Caki2 (cell line): ENCODE data around the gene DDOST. TPM values are rescaled to one million over a fixed set of nuclear protein-coding genes. Genes with fewer than 3 reads are reported as not detected.

Experiments used
- DNase-seq: peaks from one replicate; pipeline ENCODE4 v3.0.0-alpha.2; 2015; ENCODE audit warnings: low read depth
- in situ Hi-C: cut with HindIII; loops from 2 replicates; pipeline ENCODE4 v1.10.0; 2016; ENCODE audit warnings: low sequenced_read_pairs, low pct_unique_long_range_greater_than_20kb, mixed read lengths
- total RNA-seq: library from RNA; depleted of rRNA; stranded (reverse); fragments of >200 nt; shearing (Covaris generic); gene quantifications from 2 replicates; pipeline ENCODE4 v1.2.3, GENCODE V29; 2014; ENCODE audit warnings: low replicate concordance

The DDOST gene
- total RNA-seq, 1 experiment from 2014 or later, result 467 TPM

DNA sequence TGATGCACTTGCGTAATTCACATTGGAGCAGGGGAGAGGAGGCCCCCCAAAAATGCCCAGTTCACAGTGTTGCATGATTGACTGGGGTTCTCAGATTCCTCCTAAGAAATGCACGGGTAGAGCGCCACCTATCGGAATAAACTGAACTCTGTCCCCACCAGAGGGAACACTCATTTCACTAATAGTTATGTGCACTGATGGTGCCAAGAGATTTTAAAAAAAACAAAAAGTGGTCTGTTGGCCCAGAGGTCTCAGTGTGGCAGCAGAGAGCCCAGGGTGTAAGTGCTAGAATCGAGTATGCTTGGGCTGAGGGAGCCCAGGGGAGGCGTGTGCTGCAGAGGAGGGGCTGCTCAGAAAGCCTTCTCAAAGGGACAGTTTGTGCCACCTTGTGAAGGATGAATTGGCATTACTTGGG is 21.0 kb downstream of the DDOST start:
- peak; percentile 51 for DNase-seq
- in situ Hi-C loops, result no loop called here

GRCh38 chr1:20636785-20637347 is 24.3 kb downstream of the DDOST start:
- in situ Hi-C loops, result no loop called here
- no peak for DNase-seq

DNA sequence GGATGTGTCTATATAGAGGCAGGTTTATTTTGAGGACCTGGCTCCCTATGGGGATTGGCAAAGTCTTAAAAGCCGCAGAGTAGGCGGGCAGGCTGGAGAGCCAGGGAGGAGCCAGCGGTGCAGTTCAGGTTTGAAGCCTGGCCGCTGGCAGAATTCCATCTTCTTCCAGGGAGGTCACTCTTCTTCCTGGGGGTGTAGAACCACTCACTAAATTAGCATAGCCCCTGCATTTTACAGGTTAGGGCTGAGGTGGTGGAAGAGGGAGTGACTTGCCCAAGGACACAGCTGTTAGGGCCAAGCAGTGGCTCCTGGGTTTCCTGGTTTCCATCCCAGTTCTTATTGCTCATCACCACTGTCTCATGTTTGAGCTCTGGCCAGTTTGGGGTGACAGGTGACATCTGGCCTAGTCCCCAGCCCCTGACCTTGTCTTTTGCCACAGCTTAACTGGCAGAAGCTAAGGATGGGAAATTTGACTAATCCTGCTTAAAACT is 26.5 kb downstream of the DDOST start:
- DNase-seq, result no peak
- in situ Hi-C loops, result no loop called here

DNA sequence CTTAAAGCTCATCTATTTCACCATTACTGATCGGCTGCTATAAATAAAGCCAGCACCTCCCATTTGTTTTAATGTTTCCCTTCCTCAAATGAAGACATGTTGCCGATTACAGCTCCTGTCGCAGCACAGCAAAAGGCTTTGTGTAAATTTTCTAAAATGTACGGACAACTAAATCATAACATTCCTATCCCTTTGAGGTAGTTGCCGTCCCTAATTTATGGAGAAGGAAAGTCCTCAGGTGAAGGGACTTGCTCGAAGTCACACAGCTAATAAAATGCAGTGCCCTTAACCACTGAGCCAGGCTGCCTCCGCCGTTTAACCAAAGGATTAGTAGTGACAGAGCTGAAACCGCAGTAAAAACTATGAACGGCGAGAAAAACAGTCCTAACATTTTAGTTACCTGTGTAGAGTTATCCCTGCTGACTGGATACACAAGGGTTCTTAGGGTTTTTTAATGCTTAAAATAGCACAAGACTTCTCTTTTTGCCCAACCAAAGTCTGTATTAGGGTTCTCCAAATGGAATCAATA is 27.0 kb downstream of the DDOST start:
- in situ Hi-C loops, result no loop called here
- DNase-seq, result peak; percentile 42

DNA sequence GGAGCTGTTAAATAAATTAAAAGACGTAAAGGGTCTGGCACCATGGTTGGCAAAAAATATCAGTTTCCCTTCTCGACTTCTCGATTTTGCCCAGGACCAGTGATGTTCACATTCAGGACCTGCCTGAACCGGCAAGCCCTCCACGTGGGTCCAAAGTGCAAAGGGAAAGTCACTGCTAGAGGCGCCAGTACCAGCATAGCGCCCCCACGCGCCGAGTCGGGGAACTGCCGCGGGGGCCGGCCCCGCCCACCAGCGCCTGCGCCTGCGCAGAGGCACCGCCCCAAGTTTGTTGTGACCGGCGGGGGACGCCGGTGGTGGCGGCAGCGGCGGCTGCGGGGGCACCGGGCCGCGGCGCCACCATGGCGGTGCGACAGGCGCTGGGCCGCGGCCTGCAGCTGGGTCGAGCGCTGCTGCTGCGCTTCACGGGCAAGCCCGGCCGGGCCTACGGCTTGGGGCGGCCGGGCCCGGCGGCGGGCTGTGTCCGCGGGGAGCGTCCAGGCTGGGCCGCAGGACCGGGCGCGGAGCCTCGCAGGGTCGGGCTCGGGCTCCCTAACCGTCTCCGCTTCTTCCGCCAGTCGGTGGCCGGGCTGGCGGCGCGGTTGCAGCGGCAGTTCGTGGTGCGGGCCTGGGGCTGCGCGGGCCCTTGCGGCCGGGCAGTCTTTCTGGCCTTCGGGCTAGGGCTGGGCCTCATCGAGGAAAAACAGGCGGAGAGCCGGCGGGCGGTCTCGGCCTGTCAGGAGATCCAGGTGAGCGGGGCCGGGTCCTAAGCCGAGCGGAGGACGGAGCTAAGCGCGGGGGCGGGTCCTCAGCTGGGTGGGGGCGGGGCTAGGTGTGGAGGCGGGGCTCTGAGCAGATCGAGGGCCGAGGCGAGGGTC is 27.7 kb downstream of the DDOST start, which contains the start of gene PINK1:
TSS of gene PINK1 (plus strand) at position 269 of the 875 bp plus-strand sequence. CDS start at position 360, 91 bp downstream.
- DNase-seq, result peak; percentile 76
- in situ Hi-C loops, result no loop called here

- in situ Hi-C loops, result no loop called here
- no peak for DNase-seq
These were observed 28.8 kb downstream of the DDOST start for GRCh38 chr1:20632386-20632785.

DNA sequence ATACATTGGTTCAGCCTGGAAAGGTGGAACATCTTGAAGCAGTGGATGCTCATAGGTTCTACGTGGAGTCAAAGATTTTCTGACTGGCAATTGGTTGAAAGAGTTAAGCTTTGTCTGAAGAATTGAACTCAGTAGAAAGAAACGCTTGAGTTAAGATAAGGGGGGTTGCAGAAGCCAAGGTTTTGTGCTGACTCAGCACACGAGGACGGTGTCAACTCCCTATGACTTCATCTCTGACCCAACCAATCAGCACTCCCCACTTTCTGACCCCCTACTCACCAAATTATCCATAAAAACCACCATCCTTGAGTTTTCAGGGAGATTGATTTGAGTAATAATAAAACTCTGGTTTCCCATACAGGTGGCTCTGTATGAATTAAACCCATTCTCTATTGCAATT is 30.4 kb downstream of the DDOST start:
- in situ Hi-C loops, result no loop called here
- DNase-seq, result no peak

DNA sequence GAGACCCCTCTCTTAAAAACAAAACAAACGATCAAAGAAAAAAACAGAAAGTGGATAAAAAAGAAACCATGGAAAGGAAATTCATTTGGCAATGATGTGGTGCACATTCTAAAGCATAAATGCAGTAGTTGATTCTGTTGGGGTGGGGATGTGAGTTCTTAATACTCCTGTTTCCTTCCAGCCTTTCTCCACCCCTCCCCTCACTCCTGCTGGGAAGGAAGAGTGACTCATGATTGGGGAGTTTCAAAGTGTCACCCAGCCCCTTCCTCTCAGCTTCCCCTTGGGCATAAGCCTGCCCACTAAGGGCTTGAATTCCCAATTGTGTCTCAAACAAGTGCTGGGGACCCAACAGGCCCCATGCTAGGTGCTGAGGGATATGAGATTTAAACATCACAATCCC is 34.6 kb downstream of the DDOST start:
- no peak for DNase-seq
- in situ Hi-C loops, result no loop called here

DNA sequence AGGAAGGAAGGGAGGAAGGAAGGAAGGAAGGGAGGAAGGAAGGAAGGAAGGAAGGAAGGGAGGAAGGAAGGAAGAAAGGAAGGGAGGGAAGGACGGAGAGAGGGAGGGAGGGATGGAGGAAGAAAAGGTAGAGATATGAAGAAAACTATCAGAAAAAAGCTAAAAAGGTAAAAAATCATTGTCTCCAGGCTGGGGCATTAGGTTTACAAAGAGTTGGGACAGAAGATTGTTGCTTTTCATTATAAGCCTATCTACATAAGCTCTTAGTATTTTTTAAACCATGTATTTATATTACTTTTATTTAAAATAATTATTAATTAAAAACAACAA is 35.1 kb downstream of the DDOST start:
- DNase-seq, result no peak
- in situ Hi-C loops, result no loop called here

- no peak for DNase-seq
- in situ Hi-C loops, result no loop called here
These were observed 35.7 kb downstream of the DDOST start for GRCh38 chr1:20625176-20626097.

DNA sequence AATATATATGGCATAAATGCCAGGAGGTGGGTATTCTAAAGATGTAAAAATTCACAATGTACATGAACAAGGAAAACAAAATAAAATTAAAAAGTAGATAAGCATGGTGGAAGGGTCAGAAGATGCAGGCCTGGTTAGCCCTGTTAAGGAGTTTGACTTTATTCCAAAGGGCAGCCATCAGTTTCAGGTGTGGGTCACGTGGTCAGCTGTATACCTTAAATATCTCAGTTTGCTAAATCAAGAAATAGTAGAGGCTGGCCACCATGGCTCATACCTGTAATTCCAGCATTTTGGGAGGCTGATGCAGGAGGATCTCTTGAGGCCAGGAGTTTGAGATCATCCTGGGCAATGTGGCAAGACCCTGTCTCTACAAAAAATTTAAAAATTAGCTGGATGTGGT is 36.5 kb downstream of the DDOST start:
- in situ Hi-C loops, result no loop called here
- DNase-seq, result no peak

DNA sequence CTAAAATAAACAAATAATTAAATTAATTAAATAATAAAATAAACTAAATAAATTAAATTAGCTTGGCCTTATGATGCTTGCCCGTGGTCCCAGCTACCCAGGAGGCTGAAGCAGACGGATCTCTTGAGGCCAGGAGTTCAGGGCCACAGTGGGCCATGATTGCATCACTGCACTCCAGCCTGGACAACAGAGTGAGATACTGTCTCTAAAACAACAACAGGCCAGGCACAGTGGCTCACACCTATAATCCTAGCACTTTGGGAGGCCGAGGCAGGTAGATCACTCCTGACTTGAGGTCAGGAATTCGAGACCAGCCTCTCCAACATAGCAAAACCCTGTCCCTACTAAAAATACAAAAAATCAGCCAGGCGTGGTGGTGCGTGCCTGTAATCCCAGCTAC is 40.2 kb downstream of the DDOST start:
- in situ Hi-C loops, result no loop called here

DNA sequence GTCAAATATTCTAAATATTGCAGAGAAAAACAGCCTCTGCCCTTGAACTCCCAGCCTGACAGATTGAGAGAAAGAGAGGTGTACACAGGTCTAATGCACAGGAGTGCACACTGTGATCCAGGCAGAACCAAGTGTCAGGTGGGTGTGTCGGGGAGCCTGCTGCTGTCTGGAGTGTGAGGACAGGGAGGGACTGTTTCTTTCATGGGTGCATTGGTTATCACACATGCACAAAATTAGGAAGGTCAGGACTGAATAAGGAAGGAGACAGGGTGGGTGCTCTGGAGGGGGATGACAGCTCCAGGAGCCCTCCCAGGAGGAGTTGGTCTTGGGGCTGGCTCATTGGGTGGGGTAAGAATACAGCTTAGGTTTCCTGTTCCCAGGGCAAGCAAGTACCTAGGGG is 41.2 kb downstream of the DDOST start:
- DNase-seq, result no peak
- in situ Hi-C loops, result no loop called here

More for the DNA sequence above, 40.2 kb downstream of the DDOST start:
- DNase-seq, result no peak

DNA sequence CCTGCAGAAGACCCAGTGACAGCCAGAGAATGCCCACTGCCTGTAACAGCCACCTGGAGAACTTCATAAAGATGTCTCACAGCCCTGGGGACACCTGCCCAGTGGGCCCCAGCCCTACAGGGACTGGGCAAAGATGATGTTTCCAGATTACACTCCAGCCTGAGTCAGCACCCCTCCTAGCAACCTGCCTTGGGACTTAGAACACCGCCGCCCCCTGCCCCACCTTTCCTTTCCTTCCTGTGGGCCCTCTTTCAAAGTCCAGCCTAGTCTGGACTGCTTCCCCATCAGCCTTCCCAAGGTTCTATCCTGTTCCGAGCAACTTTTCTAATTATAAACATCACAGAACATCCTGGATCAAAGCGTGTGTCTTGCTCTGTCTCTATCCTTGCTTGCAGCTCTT is 42.6 kb downstream of the DDOST start:
- in situ Hi-C loops, result no loop called here

GRCh38 chr1:20616847-20617487 is 44.2 kb downstream of the DDOST start:
- DNase-seq, result no peak
- in situ Hi-C loops, result no loop called here

More for the DNA sequence above, 42.6 kb downstream of the DDOST start:
- no peak for DNase-seq

- in situ Hi-C loops, result no loop called here
- no peak for DNase-seq
These were observed 45.0 kb downstream of the DDOST start for GRCh38 chr1:20615946-20616846.

- in situ Hi-C loops, result no loop called here
- DNase-seq, result no peak
These were observed 47.0 kb downstream of the DDOST start for GRCh38 chr1:20614131-20614579.
